Measurements from ENCODE around the gene AUTS2.

Gene AUTS2

DNA sequence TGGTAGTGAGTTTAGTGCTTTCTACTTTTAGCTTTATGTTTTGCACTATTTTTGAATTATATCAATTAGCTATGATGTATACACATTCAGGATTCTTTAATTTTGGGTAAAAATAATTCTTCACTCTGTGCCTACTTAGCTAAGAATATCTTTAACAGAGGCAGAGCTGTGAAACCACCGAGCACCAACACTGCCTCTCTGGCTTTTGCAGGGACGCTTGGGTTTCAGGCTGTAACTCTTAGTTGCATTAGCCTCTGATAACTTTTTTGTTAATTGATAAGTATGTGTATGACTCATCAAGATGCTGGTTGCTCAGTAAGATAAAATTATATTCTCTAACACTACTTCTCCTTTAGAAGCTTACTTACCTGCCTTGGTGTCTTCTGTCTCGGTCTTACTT is 738.3 kb downstream of the AUTS2 start:
- TF ChIP-seq, protein P1, sequence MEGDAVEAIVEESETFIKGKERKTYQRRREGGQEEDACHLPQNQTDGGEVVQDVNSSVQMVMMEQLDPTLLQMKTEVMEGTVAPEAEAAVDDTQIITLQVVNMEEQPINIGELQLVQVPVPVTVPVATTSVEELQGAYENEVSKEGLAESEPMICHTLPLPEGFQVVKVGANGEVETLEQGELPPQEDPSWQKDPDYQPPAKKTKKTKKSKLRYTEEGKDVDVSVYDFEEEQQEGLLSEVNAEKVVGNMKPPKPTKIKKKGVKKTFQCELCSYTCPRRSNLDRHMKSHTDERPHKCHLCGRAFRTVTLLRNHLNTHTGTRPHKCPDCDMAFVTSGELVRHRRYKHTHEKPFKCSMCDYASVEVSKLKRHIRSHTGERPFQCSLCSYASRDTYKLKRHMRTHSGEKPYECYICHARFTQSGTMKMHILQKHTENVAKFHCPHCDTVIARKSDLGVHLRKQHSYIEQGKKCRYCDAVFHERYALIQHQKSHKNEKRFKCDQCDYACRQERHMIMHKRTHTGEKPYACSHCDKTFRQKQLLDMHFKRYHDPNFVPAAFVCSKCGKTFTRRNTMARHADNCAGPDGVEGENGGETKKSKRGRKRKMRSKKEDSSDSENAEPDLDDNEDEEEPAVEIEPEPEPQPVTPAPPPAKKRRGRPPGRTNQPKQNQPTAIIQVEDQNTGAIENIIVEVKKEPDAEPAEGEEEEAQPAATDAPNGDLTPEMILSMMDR (IDR thresholded peaks at IDR 0.05; ENCODE audit: poor library complexity, severe bottlenecking): no peak
- Histone ChIP-seq H3K27ac (ENCODE audit: poor library complexity, severe bottlenecking) (no peak overlapping the region), H3K4me3 (ENCODE audit: severe bottlenecking) (no peak overlapping the region), H3K36me3 (ENCODE audit: low read depth) (no peaks in the 10 kb centered on the region), H3K4me1 (ENCODE audit: insufficient read depth, poor library complexity, severe bottlenecking) (no peaks in the 10 kb centered on the region), H3K27me3 (ENCODE audit: insufficient read depth, poor library complexity, severe bottlenecking) (no peaks in the 10 kb centered on the region), H3K9me3 (ENCODE audit: severe bottlenecking) (no peaks in the 10 kb centered on the region)
- ATAC-seq (ENCODE audit: low read depth) (no peak), DNase-seq (ENCODE audit: low spot score) (no peak)

DNA sequence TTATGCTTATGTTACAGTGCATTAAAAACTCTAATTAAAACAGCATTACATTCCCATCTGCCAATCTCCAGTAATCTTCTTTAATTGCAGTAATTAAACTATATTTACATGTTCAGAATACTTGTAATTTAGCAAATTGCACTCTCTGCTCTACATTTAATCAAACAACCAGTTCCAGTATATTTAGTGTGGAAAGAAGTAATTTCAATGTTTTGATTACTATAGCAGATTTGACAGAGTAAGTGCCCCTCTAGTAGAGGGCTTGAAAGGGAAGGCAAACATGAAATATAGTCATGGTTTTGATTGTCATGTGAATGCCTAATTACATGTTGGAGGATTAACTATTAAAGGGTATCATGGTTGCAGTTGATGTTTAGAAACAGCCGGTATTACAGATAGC is 739.7 kb downstream of the AUTS2 start:
- no peaks in the 10 kb centered on the region for H3K27me3 ChIP-seq (ENCODE audit: insufficient read depth, poor library complexity, severe bottlenecking)
- H3K4me1 ChIP-seq (ENCODE audit: insufficient read depth, poor library complexity, severe bottlenecking): no peaks in the 10 kb centered on the region
- no peaks in the 10 kb centered on the region for H3K36me3 ChIP-seq (ENCODE audit: low read depth)
- H3K4me3 ChIP-seq (ENCODE audit: severe bottlenecking): no peak overlapping the region
- DNase-seq (ENCODE audit: low spot score): no peak
- H3K27ac ChIP-seq (ENCODE audit: poor library complexity, severe bottlenecking): no peak overlapping the region
- H3K9me3 ChIP-seq (ENCODE audit: severe bottlenecking): no peaks in the 10 kb centered on the region
- TF ChIP-seq, protein P1 (IDR thresholded peaks at IDR 0.05; ENCODE audit: poor library complexity, severe bottlenecking): no peak
- no peak for ATAC-seq (ENCODE audit: low read depth)

DNA sequence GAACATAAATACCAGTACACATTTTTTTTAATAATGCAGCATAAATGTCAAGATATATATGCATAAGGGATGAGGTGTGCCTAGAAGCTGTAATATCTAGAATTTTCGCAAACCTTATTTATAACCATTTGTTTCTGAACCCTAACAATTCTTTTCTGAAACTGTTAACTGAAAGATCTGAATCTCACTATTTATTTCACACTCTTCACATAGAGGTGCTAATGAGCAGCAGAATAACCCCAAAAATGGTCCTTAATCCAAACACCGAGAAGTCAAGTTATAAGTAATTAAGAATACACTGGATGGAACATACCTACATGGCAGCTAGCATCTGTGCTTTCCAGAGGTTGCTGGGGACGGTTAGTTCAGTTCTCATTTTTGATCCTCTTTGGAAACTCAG is 742.0 kb downstream of the AUTS2 start:
- no peak for DNase-seq (ENCODE audit: low spot score)
- Histone ChIP-seq H3K4me3 (ENCODE audit: severe bottlenecking) (no peak overlapping the region), H3K9me3 (ENCODE audit: severe bottlenecking) (no peaks in the 10 kb centered on the region), H3K4me1 (ENCODE audit: insufficient read depth, poor library complexity, severe bottlenecking) (no peaks in the 10 kb centered on the region), H3K27me3 (ENCODE audit: insufficient read depth, poor library complexity, severe bottlenecking) (no peaks in the 10 kb centered on the region), H3K27ac (ENCODE audit: poor library complexity, severe bottlenecking) (no peak overlapping the region), H3K36me3 (ENCODE audit: low read depth) (no peaks in the 10 kb centered on the region)
- ATAC-seq (ENCODE audit: low read depth): no peak
- TF ChIP-seq, protein P1 (IDR thresholded peaks at IDR 0.05; ENCODE audit: poor library complexity, severe bottlenecking): no peak

DNA sequence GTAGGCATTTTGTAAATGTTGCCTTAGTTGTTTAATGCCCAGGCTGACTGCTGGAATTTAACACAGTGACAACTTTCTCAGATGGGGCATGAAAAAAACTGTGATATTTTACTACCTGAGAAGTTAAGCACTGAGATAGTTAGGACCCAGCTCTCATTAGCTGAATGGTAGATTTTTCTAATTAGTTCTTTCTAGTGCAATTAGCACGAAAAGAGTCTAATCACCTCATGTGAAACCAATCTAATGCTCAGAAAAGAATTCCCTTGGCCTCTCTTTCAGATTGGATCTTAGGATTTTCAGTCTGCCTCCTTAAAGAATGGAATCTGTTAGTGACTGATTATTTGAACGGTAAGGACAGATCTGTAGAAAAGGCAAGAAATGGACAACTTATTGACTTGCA is 743.2 kb downstream of the AUTS2 start:
- Histone ChIP-seq H3K27me3 (ENCODE audit: insufficient read depth, poor library complexity, severe bottlenecking) (no peaks in the 10 kb centered on the region), H3K4me3 (ENCODE audit: severe bottlenecking) (no peak overlapping the region), H3K4me1 (ENCODE audit: insufficient read depth, poor library complexity, severe bottlenecking) (no peaks in the 10 kb centered on the region), H3K9me3 (ENCODE audit: severe bottlenecking) (no peaks in the 10 kb centered on the region), H3K36me3 (ENCODE audit: low read depth) (no peaks in the 10 kb centered on the region), H3K27ac (ENCODE audit: poor library complexity, severe bottlenecking) (no peak overlapping the region)
- DNase-seq (ENCODE audit: low spot score) (no peak), ATAC-seq (ENCODE audit: low read depth) (no peak)
- TF ChIP-seq, protein P1 (IDR thresholded peaks at IDR 0.05; ENCODE audit: poor library complexity, severe bottlenecking): no peak

DNA sequence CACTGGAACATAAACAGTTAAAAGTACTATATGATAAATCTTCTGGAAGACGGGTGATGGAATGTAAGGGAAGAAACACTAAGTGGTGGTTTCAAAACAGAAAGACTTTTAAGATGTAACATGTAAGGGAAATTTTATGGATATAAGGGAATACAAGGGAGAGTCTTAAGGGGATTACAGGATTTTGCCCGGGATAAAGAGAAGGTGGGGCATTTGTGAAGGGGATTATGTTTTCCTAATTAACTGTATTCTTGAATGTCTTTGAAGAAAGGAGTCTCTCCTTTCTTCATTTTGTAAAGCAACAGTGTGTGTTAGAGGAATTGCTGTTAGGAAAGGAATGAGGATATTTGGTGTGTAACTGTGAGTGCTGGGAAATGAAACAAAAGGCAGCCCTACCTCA is 745.2 kb downstream of the AUTS2 start:
- TF ChIP-seq, protein P1 (IDR thresholded peaks at IDR 0.05; ENCODE audit: poor library complexity, severe bottlenecking): no peak
- Histone ChIP-seq H3K4me1 (ENCODE audit: insufficient read depth, poor library complexity, severe bottlenecking) (no peaks in the 10 kb centered on the region), H3K27ac (ENCODE audit: poor library complexity, severe bottlenecking) (no peak overlapping the region), H3K4me3 (ENCODE audit: severe bottlenecking) (no peak overlapping the region), H3K27me3 (ENCODE audit: insufficient read depth, poor library complexity, severe bottlenecking) (no peaks in the 10 kb centered on the region), H3K9me3 (ENCODE audit: severe bottlenecking) (no peaks in the 10 kb centered on the region), H3K36me3 (ENCODE audit: low read depth) (no peaks in the 10 kb centered on the region)
- ATAC-seq (ENCODE audit: low read depth) (no peak), DNase-seq (ENCODE audit: low spot score) (no peak)
